Stimulated activated CD4-positive, alpha-beta T cell treated with anti-CD3 and anti-CD28 coated beads, TNF-alpha, amount 100 ng/mL, for 1 hour (primary cell): ENCODE measurements around the gene RYR1.
"Not testable (repeated sequence)": the region's sequence is repeated elsewhere in the genome, so short reads cannot be mapped to it uniquely, and the experiment has no call there.

Source experiments
- DNase-seq, 3 donors: peaks; one replicate each; pipeline ENCODE4 v3.0.0-alpha.2; 2020; ENCODE audit warnings: low read depth in 3 of 3, low spot score in 1 of 3

The RYR1 gene

DNA sequence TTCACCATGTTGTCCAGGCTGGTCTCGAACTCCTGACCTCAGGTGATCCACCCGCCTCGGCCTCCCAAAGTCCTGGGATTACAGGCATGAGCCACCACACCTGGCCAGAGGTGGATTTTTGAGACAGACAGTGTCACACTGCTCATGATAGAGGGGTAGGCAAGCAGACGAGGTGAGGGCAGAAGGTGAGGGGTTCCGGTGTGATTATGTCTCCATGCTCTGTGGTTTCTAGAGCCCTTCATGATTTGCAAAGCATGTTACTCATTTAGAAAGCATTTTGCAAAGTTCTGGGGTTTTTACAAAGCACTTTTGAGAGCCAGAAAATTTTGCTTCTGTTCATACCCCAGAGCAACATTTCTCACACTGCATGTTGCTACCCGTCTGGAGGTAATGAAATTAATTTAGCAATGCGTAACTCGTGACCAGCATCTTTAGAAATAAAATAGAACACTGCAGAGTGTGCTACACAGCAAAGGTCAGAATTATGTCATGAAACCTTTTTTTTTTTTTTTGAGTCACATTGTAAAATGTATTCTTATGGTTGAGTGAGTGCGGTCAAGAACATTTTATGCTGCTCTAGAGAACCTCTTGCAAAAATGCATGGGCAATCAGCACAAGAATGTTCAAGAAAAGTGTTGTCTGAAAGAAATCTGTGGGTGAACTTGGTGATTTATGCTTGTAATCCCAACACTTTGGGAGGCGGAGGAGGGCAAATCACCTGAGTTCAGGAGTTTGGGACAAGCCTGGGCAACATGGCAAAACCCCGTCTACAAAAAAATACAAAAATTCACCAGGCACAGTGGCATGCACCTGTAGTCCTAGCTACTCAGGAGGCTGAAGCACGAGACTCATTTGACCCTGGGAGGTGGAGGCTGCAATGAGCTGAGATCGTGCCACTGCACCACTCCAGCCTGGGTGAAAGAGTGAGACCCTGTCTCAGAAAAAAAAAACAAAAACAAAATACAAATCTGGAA lies 126.2 kb downstream of the RYR1 start:
- DNase-seq, result no peak

DNA sequence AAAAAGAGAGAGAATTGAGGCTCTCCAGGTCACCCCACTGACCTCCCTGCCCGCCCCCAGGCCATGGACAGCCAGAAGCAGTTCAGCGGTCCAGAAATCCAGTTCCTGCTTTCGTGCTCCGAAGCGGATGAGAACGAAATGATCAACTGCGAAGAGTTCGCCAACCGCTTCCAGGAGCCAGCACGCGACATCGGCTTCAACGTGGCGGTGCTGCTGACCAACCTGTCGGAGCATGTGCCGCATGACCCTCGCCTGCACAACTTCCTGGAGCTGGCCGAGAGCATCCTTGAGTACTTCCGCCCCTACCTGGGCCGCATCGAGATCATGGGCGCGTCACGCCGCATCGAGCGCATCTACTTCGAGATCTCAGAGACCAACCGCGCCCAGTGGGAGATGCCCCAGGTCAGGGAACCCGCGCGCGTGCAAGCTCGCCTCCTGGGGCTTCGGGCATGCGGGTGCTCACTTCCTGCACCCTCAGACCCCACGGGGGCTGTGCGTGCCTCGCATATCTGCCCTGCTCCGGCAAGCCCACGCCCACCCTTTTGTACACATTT lies 127.6 kb downstream of the RYR1 start:
- DNase-seq, result no peak

DNA sequence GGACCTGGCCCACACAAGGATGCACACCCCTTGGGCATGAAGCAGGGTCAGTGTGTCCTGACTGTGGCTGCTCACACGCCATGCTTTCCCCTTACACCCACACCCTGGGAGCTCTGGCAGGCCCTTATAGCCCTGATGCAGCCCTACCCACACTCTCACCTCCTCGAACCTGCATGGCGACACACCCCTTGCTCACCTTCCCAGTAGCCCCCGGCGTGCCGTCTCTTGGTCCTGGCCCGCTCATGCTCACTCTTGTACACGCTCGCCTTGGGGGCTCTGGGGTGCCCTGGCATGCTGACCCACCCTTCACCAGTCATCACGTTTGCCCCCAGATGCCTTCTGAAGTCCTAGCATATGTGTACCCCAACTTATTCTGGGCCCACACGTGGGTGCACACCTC lies 128.2 kb downstream of the RYR1 start:
- DNase-seq, result no peak

DNA sequence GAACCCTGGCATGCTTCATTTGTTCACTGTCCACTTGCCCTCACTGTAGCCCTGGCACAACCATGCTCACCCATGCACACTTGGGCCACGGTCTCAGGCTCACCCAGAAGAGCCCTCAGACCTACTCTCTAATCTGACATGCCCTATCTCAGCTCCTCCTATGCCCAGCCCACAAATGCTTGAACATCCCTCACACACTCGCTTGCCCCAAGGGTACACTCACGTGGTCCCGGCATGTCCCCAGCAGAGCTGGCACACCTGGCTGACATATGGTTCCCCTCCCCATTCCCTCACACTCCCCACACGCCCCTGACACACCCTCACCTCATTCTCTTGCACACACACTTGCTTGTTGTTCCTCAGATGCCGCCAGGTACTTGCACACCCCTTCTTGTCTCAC lies 128.6 kb downstream of the RYR1 start:
- DNase-seq, result no peak

DNA sequence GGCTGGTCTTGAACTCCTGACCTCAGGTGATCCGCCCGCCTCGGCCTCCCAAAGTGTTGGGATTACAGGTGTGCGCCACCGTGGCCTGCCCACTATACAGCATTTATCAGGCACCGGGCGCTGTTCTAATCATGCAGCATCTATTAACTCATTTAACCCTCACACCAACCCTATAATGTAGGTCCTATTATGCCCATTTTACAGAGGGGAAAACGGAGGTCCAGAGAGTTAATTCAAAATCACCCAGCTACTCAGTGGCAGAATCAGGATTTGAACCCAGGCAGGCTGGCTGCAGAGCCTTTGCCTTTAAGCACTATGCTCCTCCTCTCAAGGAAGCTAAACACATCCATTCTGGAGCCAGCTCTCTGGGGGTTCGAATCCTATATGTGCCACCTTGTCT lies 130.0 kb downstream of the RYR1 start:
- no peak for DNase-seq

DNA sequence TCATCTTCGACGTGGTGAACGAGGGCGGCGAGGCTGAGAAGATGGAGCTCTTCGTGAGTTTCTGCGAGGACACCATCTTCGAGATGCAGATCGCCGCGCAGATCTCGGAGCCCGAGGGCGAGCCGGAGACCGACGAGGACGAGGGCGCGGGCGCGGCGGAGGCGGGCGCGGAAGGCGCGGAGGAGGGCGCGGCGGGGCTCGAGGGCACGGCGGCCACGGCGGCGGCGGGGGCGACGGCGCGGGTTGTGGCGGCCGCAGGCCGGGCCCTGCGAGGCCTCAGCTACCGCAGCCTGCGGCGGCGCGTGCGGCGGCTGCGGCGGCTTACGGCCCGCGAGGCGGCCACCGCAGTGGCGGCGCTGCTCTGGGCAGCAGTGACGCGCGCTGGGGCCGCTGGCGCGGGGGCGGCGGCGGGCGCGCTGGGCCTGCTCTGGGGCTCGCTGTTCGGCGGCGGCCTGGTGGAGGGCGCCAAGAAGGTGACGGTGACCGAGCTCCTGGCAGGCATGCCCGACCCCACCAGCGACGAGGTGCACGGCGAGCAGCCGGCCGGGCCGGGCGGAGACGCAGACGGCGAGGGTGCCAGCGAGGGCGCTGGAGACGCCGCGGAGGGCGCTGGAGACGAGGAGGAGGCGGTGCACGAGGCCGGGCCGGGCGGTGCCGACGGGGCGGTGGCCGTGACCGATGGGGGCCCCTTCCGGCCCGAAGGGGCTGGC lies 131.6 kb downstream of the RYR1 start:
- DNase-seq, result no peak

DNA sequence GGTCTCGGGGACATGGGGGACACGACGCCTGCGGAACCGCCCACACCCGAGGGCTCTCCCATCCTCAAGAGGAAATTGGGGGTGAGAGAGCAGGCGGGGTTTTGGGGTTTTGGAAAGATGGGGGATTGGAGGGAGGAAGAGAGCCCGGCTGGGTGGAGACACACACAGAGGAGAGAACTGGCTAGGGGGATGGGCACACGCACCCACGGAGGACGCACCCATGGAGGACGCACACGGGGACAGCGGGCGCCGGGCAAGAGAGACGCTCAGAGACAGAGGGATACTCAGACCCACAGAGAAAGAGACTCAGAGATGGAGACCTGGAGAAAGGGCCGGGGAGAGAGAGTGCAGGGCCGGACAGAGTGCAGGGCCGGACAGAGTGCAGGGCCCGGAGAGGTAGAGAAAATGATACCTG lies 132.2 kb downstream of the RYR1 start:
- no peak for DNase-seq

DNA sequence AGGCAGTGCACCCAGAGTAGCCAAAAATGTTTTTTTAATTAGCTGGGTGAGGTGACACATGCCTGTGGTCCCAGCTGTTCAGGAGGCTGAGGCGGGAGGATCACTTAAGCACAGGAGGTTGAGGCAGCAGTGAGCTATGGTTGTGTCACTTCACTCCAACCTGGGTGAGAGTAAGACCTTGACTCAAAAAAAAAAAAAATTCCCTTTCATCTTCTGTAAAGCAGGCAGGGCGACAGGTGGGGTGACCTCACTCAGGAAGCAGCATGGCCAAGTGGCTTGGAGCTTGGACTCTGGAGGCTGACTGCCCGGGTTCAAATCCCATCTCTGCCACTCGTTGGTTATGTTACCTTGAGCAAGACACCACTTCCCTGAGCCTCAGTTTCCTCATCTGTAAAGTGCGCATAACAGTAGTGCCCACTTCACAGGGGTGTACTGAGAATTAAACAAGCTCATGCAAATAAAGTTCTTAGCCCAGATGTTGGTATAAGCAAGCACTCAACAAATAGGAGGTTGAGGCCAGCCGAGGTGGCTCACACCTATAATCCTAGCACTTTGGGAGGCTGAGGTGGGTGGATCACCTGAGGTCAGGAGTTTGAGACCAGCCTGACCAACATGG lies 136.0 kb downstream of the RYR1 start:
- no peak for DNase-seq

DNA sequence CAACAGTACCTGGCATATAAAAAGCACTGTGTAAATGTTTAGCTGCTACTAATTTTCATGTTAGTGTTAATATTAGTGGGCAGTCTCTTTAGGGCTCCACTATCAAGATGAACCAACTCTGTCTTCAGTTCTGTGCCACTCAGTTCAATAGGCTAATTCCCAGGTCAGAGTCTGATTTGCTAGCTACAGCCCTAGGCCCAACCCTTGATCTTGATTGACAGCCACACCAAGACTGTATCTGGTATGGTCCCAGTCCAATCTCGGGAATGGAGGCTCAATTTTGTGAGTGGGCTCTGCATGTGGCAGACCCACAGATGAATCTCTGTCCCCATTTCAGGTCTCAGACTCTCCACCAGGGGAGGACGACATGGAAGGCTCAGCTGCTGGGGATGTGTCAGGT lies 138.2 kb downstream of the RYR1 start:
- no peak for DNase-seq

DNA sequence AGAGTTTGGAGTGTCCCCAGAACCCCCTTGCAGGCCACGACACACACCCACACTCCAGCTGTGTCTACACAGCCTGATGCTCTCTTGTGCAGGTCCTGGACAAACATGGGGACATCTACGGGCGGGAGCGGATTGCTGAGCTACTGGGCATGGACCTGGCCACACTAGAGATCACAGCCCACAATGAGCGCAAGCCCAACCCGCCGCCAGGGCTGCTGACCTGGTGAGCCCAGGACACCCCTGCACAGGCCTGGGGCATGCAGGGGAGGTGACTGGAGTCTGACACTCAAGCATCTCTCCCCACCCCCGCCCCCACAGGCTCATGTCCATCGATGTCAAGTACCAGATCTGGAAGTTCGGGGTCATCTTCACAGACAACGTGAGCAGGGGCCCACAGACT lies 144.3 kb downstream of the RYR1 start:
- no peak for DNase-seq

DNA sequence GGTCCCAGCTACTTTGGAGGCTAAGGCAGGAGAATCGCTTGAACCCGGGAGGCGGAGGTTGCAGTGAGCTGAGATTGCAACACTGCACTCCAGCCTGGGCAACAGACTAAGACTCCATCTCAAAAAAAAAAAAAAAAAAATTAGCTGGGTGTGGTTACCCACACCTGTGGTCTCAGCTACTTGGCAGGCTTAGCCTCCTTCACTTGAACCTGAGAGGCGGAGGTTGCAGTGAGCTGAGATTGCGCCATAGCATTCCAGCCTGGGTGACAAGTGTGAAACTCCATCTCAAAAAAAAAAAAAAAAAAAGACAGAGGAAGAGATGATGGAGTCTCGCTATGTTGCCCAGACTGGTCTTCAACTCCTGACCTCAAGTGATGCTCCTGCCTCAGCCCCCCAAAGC lies 145.8 kb downstream of the RYR1 start:
- DNase-seq, result not testable (repeated sequence)

DNA sequence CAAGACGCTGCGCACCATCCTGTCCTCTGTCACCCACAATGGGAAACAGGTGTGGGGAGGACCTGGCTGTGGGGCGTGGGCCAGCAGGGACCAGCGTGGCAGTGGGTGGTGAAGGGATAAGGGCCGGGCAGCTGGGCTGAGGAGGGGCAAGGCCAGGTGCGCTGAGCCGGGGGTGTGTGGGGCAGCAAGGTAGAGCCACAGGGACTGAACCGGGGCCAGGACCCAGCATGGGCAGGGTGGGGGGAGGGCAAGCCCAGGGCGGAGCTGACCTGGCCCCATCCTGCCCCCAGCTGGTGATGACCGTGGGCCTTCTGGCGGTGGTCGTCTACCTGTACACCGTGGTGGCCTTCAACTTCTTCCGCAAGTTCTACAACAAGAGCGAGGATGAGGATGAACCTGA lies 146.6 kb downstream of the RYR1 start:
- no peak for DNase-seq

DNA sequence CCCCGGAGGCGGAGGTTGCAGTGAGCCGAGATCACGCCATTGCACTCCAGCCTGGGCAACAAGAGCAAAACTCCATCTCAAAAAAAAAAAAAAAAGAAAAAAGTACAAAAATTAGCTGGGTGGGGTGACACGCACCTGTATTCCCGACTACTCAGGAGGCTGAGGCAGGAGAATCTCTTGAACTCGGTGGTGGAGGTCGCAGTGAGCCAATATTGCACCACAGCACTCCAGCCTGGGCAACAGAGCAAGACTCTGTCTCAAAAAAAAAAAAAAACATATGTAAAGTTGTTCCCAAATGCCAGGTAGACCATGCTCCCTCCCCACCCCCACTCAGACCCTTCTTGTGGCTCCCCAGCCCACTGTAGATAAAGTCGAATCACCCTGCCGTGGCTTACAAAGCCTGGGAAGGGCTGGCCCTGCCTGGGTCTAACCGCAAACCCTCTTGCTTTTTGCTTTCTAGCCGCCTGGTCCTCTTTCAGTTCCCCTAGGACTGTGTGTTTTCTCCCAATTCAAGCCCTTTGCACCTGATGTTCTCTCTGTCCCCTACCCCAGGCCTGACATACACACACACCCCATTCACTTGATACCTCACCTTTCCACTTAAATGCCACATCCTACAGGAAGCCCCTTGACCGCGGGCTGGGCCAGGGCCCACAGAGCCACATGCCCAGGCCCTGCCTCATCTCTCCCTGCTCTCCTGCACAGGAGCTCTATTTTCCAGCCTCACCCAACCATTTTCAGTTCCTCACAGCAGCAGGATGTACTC lies 149.9 kb downstream of the RYR1 start:
- no peak for DNase-seq

DNA sequence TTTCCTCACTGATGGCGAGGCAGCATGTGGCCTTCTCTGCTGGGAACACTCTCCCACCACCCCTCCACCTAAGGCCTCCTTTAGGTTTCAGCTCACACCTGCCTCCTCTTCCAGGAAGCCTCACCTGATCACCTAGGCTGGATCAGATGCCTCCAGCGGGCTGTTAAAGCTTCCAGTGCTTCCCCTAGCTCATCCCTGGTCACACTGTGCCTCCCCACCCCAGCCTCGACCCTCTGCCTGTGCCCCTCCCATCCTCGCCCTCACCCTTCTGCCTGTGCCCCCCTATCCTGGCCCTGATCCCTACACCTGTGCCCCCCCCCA lies 150.5 kb downstream of the RYR1 start:
- no peak for DNase-seq

DNA sequence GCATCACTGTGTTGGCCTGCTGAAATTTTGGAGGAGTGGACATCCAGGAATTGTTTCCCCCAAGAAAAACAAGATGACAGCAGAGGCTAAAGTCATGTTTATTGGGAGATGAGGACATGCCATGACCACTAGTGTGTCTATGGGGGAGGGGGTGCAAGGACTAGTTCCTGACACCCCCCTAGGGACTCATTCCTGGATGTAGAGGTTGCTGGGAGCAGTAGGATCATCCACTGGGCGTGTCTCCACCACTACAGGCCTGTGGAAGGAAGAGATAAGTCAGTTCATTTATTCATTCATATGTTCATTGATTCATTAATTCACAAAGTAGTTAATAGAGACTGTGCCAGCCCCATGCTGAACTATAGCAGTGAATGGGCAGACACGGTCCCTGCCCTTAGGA lies 154.1 kb downstream of the RYR1 start:
- no peak for DNase-seq

DNA sequence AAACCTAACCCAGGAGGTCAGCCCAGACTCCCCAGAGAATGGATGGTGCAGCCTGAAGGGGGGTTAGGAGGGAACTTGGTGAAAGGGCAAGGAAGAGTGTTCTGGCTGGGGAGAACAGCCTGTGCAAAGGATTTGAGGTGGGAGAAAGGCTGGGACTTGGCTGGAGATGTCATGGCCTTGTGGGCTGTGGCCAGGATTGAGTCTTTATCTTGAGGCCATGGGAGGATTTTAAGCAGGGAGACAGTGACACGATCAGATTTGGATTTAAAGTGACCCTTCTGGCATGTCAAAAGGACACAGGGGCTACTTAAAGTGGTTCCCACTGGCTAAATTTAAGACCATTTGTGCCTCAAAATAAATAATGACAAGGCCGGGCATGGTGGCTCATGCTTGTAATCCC lies 154.6 kb downstream of the RYR1 start:
- DNase-seq, result no peak

DNA sequence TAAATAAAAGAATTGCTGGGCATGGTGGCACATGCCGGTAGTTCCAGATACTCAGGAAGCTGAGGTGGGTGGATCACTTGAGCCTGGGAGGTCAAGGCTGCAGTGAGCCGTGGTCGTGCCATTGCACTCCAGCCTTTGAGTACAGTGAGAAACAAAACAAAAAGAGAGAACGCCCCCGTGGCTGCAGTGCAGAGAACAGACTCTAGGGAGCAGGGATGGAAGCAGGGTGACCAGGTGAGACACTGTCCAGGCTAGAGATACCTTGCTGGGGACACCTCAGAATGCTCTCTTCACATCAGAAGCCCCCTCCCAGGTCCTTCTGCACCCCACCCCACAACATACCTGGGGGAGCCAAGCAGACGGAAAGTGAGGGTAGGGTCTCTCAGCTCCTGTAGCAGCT lies 159.4 kb downstream of the RYR1 start:
- no peak for DNase-seq

DNA sequence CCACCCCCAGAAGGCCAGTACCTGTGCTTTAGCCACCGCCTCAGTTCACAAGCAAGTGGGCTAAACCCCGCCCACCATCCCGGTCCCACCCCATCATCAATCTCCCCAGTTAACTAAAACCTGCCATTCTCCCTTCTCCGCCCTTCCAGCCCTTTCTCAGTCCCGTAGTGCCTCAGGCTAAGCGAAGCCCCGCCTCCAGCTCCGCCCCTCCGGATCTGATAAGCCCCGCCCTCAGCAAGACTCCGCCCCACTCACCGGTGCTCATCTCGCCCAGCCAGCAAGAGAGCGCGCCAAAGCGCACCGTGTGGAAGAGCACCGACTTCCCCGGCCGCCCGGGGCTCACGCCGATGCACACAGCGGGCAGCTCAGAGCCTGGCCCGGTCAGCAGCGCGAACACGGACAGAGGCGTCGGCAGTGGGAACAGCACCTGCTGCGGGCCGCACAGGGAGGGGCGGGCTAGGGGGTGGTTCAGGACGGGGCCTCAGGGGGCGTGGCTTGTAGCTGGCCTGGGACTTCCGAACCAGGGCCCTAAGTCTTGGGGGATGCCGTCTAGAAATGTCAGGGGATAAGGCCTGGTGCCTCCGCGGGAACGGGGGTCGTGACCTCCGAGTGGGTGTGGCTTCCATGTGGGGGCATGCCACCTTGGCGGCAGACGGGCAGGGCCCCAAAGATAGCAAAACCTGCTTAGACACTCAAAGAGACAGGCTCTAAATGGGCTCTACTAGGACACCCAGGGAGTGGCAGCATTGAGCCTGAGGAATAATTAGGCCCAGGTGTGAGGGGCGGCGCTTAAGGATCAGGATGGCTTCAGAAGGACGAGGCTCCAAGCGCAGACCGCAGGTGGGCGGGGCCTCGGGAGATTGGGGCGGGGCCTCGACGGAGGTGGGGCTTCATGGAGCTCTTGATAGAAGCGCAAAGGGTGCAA lies 162.8 kb downstream of the RYR1 start:
- DNase-seq, result peak in 1 of 3 donors; percentile 11

DNA sequence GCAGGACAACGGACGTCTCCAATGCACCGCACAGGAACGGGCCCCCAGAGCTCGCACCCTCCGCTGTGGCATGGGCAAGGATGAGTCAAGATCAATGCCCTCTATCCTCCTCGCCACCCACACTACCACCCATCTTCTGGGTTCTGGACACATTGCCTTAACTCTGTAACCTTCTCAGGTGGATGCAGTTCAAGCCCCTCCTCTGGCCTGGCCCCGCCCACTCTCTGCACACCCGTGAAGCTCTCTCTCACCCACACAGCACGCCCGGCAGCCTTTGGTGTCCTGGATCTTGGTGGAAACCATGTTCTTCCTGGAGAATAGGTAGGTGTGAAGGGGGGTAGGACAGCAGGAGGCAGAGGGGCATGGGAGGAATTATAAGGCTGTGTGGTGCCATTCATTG lies 163.6 kb downstream of the RYR1 start:
- DNase-seq, result no peak

DNA sequence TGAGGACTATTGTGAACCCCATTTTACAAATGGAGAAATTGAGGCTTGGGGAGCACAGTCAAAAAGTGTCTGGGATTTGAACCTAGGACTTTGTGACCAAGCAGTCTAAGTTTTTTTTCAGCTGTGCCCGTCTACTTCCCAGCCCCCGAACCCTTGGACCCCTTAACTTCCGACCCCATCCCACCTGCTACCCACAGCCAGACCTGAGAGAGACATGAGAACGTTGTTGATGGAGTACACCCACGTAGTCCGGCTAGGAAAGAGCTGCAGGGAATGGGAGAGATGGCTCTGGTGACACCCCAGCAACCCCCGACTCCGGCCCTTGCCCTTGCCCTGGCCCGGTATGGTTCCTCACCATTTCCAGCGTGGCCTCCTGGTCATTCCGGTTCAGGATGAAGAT lies 166.2 kb downstream of the RYR1 start:
- DNase-seq, result no peak
